Measurements from ENCODE around the gene CARD11.

GRCh38 chr7:3034591-3035150 lies 9.0 kb downstream of the CARD11 start:
- TF ChIP-seq CTCF (conservative IDR thresholded peaks at IDR 0.05 in 1 of 2, IDR thresholded peaks at IDR 0.05 in 1 of 2; ENCODE audit: extremely low read depth in 1 of 2, insufficient read depth in 1 of 2, low read depth in 1 of 2, low read length in 2 of 2) (no peak), EZH2 (IDR thresholded peaks at IDR 0.05; ENCODE audit: borderline replicate concordance, low read length) (no peak)
